ENCODE data around the gene AUTS2. TPM values are rescaled to one million over a fixed set of nuclear protein-coding genes. Genes with fewer than 3 reads are reported as not detected.

The AUTS2 gene
- total RNA-seq, 1 donor from 2014 or later = 125 TPM

DNA sequence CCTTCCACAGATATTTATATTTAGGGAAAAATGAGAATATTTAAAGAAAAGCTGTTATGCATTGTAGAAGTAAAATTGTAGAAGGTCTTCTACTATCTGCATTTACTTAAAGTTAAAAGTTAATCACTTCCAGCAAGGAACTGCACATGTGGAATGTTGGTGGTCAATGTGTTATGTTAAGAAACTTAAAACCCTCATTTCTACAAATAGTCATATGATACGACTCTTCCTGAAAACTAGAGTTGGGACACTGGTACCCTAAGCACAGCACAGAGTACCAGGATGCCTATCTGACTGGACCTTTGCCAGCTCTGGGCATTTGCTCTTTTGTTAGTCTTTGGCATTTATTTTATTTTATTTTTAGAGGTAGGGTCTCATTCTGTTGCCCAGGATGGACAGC is 1009.5 kb downstream of the AUTS2 start:
- Mint-ChIP-seq H3K27me3 (no peaks in the 10 kb centered on the region), H3K4me3 (ENCODE audit: low read depth) (no peak overlapping the region), H3K4me1 (ENCODE audit: low read depth) (no peaks in the 10 kb centered on the region), H3K36me3 (ENCODE audit: insufficient read depth) (peaks cover 13% of the 10 kb centered on the region), H3K27ac (no peak overlapping the region), H3K9me3 (ENCODE audit: low read depth) (peaks cover 7% of the 10 kb centered on the region)
- TF ChIP-seq, protein P1, sequence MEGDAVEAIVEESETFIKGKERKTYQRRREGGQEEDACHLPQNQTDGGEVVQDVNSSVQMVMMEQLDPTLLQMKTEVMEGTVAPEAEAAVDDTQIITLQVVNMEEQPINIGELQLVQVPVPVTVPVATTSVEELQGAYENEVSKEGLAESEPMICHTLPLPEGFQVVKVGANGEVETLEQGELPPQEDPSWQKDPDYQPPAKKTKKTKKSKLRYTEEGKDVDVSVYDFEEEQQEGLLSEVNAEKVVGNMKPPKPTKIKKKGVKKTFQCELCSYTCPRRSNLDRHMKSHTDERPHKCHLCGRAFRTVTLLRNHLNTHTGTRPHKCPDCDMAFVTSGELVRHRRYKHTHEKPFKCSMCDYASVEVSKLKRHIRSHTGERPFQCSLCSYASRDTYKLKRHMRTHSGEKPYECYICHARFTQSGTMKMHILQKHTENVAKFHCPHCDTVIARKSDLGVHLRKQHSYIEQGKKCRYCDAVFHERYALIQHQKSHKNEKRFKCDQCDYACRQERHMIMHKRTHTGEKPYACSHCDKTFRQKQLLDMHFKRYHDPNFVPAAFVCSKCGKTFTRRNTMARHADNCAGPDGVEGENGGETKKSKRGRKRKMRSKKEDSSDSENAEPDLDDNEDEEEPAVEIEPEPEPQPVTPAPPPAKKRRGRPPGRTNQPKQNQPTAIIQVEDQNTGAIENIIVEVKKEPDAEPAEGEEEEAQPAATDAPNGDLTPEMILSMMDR (IDR thresholded peaks at IDR 0.05; ENCODE audit: unreplicated experiment) = no peak
- no peak for DNase-seq (ENCODE audit: low spot score, unreplicated experiment)

DNA sequence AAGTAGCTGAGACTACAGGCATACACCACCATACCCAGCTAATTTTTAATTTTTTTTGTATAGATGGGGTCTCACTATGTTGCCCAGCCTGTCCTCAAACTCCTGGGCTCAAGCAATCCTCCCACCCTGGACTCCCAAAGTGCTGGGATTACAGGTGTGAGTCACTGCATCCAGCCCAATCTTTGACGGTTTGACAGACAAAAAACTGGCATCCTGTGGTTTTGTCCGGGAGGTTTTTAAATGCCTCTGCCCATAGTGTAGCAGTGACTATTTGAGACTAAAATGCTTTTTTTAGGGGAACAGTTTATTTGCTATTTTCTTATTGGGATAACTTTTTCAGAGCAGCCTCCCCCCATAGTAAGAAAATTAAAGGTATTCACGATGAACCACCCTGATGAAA is 1010.0 kb downstream of the AUTS2 start:
- H3K9me3 Mint-ChIP-seq (ENCODE audit: low read depth) = peaks cover 7% of the 10 kb centered on the region
- TF ChIP-seq, protein P1 (IDR thresholded peaks at IDR 0.05; ENCODE audit: unreplicated experiment) = no peak
- H3K4me3 Mint-ChIP-seq (ENCODE audit: low read depth) = no peak overlapping the region
- DNase-seq (ENCODE audit: low spot score, unreplicated experiment) = no peak
- H3K36me3 Mint-ChIP-seq (ENCODE audit: insufficient read depth) = peaks cover 13% of the 10 kb centered on the region
- no peaks in the 10 kb centered on the region for H3K4me1 Mint-ChIP-seq (ENCODE audit: low read depth)
- H3K27ac Mint-ChIP-seq = no peak overlapping the region
- H3K27me3 Mint-ChIP-seq = no peaks in the 10 kb centered on the region

DNA sequence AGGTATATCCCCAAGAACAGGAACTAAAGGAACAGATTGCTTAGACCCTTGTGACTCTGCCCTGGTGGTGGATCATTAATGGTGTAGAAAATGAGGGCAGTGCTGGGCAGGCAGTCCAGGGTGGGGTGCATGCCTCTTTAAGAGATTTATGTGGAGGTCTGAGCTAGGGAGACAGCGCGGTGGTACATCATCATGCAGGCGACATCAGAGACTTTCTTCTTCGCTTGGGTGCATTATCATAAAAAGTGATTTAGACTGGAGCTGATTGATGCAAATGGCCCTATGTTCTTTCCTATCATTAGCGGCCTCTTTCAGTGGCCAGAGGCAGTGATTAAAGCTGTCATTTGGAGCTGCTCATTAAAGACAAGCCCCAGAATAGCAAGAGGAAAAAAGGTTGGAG is 1014.5 kb downstream of the AUTS2 start:
- TF ChIP-seq, protein P1 (IDR thresholded peaks at IDR 0.05; ENCODE audit: unreplicated experiment) = no peak
- DNase-seq (ENCODE audit: low spot score, unreplicated experiment) = no peak
- no peak overlapping the region for H3K4me3 Mint-ChIP-seq (ENCODE audit: low read depth)
- no peaks in the 10 kb centered on the region for H3K4me1 Mint-ChIP-seq (ENCODE audit: low read depth)
- no peaks in the 10 kb centered on the region for H3K36me3 Mint-ChIP-seq (ENCODE audit: insufficient read depth)
- H3K27ac Mint-ChIP-seq = no peak overlapping the region
- H3K27me3 Mint-ChIP-seq = peaks cover 11% of the 10 kb centered on the region
- H3K9me3 Mint-ChIP-seq (ENCODE audit: low read depth) = no peaks in the 10 kb centered on the region

DNA sequence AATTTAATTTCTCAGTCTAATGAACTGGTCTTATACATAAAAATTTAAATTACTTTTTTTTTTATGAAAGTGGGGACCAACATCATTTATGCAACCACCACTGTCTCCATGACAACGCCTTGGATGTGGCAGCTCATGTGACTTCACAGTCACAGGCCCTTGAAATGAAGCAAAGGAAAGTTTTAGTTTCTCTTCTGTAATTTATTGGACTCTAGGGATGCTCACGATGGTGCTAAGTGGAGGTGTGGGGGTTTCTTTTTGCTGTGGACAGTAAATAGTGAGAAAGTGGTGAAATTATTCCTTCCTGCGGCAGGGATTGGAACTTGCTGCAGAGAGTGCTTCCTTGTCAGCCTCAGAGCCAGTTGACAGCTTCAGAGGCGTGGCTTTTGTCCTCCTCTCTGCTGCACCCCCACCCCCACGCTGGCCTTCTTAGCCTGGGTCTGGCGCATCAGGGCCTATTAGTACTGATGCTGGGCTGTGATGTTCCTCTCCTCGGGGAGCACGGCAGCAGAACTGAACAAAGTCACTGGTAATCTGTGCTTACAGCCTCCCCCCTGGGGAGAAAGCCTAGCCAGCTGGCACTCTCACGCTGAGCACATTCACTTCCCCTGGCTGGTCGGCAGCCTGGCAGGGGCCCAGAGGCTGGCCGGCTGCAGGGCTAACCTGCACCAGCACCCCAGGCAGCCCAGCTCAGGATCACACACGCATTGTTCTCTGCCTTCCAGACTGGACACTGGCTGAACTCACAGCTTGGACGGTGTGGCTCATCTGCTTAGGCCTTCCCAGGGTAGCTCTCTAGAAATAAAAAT is 1016.2 kb downstream of the AUTS2 start:
- Mint-ChIP-seq H3K27ac (no peak overlapping the region), H3K27me3 (peaks cover 24% of the 10 kb centered on the region), H3K9me3 (ENCODE audit: low read depth) (no peaks in the 10 kb centered on the region), H3K36me3 (ENCODE audit: insufficient read depth) (no peaks in the 10 kb centered on the region), H3K4me3 (ENCODE audit: low read depth) (no peak overlapping the region), H3K4me1 (ENCODE audit: low read depth) (peaks cover 3% of the 10 kb centered on the region)
- TF ChIP-seq, protein P1 (IDR thresholded peaks at IDR 0.05; ENCODE audit: unreplicated experiment) = no peak
- DNase-seq (ENCODE audit: low spot score, unreplicated experiment) = no peak

DNA sequence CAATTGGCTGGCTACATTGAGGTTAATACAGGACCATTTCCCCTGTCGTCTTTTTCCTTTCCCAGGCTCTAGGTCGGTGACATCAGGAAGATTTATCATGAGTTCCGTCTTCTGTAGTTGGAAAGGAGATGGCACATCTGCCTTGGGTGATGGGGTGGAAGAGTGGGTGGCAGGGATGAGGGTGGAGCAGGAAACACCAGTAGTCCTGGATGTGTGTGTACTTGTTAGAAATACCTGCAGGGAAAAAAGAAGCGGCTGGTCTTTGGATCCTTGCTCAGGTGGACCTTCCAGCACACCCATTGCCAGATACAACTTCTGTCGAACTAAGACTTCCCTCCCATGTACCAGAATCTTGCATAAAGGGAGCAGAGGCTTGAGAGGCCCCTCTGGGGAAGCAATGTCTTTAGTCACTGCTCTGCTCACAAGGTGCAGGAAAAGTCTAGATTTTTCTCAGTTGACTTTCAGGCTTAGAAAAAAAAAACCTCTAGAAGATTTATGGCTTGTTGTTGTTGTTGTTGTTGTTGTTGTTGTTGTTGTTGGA is 1016.9 kb downstream of the AUTS2 start:
- H3K36me3 Mint-ChIP-seq (ENCODE audit: insufficient read depth) = no peaks in the 10 kb centered on the region
- no peak for DNase-seq (ENCODE audit: low spot score, unreplicated experiment)
- H3K27ac Mint-ChIP-seq = no peak overlapping the region
- H3K4me3 Mint-ChIP-seq (ENCODE audit: low read depth) = no peak overlapping the region
- TF ChIP-seq, protein P1 (IDR thresholded peaks at IDR 0.05; ENCODE audit: unreplicated experiment) = no peak
- peaks cover 3% of the 10 kb centered on the region for H3K4me1 Mint-ChIP-seq (ENCODE audit: low read depth)
- no peaks in the 10 kb centered on the region for H3K9me3 Mint-ChIP-seq (ENCODE audit: low read depth)
- peaks cover 29% of the 10 kb centered on the region for H3K27me3 Mint-ChIP-seq
